GM23248 (cell line): ENCODE measurements around the gene CCT6A. TPM values are rescaled to one million over a fixed set of nuclear protein-coding genes. Genes with fewer than 3 reads are reported as not detected.
"Not testable (repeated sequence)": the region's sequence is repeated elsewhere in the genome, so short reads cannot be mapped to it uniquely, and the experiment has no call there.

Source experiments
- DNase-seq: peaks from one replicate; pipeline ENCODE4 v3.0.0-alpha.2; 2015
- H2AFZ ChIP-seq: fragments of 200-600 bp; sonication (generic); 2 replicates; pipeline ENCODE4 v1.6.1; 2016; ENCODE audit warnings: antibody characterized with exemption
- H3F3A ChIP-seq: fragments of 200-600 bp; sonication (generic); 2 replicates; pipeline ENCODE4 v1.6.1; 2016; ENCODE audit warnings: mild to moderate bottlenecking, antibody characterized with exemption, mixed run types; ENCODE audit not compliant: insufficient read depth
- H3K27ac ChIP-seq: fragments of 200-600 bp; sonication (generic); 2 replicates; pipeline ENCODE4 v1.5.1; 2016; ENCODE audit warnings: mild to moderate bottlenecking
- H3K27me3 ChIP-seq: fragments of 200-600 bp; sonication (generic); replicated peaks from 2 replicates; pipeline ENCODE4 v1.6.1; 2016; ENCODE audit warnings: mild to moderate bottlenecking; ENCODE audit not compliant: insufficient read depth
- H3K36me3 ChIP-seq: fragments of 200-600 bp; sonication (generic); 2 replicates; pipeline ENCODE4 v1.6.1; 2016; ENCODE audit warnings: low read depth, mild to moderate bottlenecking
- H3K4me1 ChIP-seq: fragments of 200-600 bp; sonication (generic); 2 replicates; pipeline ENCODE4 v1.6.1; 2016; ENCODE audit warnings: mild to moderate bottlenecking; ENCODE audit not compliant: insufficient read depth
- H3K4me2 ChIP-seq: fragments of 200-600 bp; sonication (generic); one replicate; pipeline ENCODE4 v1.6.1; 2016; ENCODE audit warnings: mild to moderate bottlenecking; ENCODE audit not compliant: unreplicated experiment
- H3K4me3 ChIP-seq: fragments of 200-600 bp; sonication (generic); 2 replicates; pipeline ENCODE4 v1.5.1; 2016; ENCODE audit warnings: mild to moderate bottlenecking
- H3K79me2 ChIP-seq: fragments of 200-600 bp; sonication (generic); 2 replicates; pipeline ENCODE4 v1.6.1; 2016; ENCODE audit warnings: mild to moderate bottlenecking; ENCODE audit not compliant: insufficient read depth
- H3K9ac ChIP-seq: fragments of 200-600 bp; sonication (generic); 2 replicates; pipeline ENCODE4 v1.6.1; 2016; ENCODE audit warnings: mild to moderate bottlenecking
- H3K9me2 ChIP-seq: fragments of 200-600 bp; sonication (generic); 2 replicates; pipeline ENCODE4 v1.6.1; 2016; ENCODE audit warnings: mixed run types, mild to moderate bottlenecking, moderate library complexity; ENCODE audit not compliant: insufficient read depth
- H3K9me3 ChIP-seq: fragments of 200-600 bp; sonication (generic); one replicate; pipeline ENCODE4 v1.6.1; 2017; ENCODE audit warnings: low read depth
- H4K20me1 ChIP-seq: fragments of 200-600 bp; sonication (generic); 2 replicates; pipeline ENCODE4 v1.6.0; 2016; ENCODE audit not compliant: insufficient read depth
- EZH2 ChIP-seq: fragments of 200-600 bp; sonication (generic); IDR thresholded peaks from 2 replicates; pipeline ENCODE4 v1.6.1; 2018; ENCODE audit warnings: antibody characterized with exemption, mild to moderate bottlenecking; ENCODE audit not compliant: insufficient read depth, poor library complexity, severe bottlenecking
- EZH2phosphoT487 ChIP-seq: fragments of 200-600 bp; sonication (generic); IDR thresholded peaks from 2 replicates; pipeline ENCODE4 v1.6.1; 2018; ENCODE audit warnings: antibody characterized with exemption, moderate library complexity, mild to moderate bottlenecking, low read depth; ENCODE audit not compliant: insufficient read depth
- WGBS, 2 experiments: methylation state at CpG; one replicate each; pipeline ENCODE4 v1.1.6; 2015 to 2017; ENCODE audit warnings: low lambda C conversion rate in 2 of 2, low coverage in 1 of 2; ENCODE audit errors: missing lambda C conversion rate in 2 of 2; 5-methylcytosine and 5-hydroxymethylcytosine counted together
- in situ Hi-C: fragments of 300-500 bp; cut with MboI; formaldehyde crosslinking; loops from 2 replicates; pipeline ENCODE4 v1.15.0; 2020
- polyA plus RNA-seq: library from polyadenylated mRNA; unstranded; fragments of >200 nt; fragmentation: Nextera tagmentation; extraction: Ambion mirVana; gene quantifications from 2 replicates; pipeline ENCODE4 v1.2.1, GENCODE V29; 2016
- total RNA-seq: library from RNA; depleted of rRNA; stranded (reverse); fragments of >200 nt; shearing (Covaris generic); gene quantifications from 2 replicates; pipeline ENCODE4 v1.2.3, GENCODE V29; 2014

Gene CCT6A
- total and polyA plus RNA-seq, 2 experiments from 2014 or later, result 113 to 148 TPM

DNA sequence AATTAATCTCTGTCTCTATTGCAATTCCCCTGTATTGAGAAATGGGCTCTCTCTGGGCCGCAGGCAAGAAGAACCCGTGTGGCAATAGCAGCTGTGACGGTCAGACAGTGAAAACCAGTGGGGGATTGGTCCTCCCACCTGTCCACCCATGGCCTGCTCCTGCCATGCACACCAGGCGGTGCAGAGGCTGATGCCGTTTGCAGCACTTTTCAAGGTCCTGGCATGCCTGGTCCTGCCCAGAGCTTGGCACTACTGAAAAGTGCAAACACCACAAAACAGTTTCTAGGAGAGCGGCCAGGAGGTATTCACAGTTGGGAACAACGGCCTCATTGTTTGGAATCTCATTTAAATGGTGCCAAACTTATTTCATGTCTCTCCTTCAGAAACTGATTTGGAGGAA is 41.9 kb upstream of the CCT6A start:
- H3K27me3 ChIP-seq, result no peaks in the 10 kb centered on the region
- H2AFZ ChIP-seq, result no peak overlapping the region
- no peak overlapping the region for H3K9ac ChIP-seq
- H3F3A ChIP-seq, result peaks cover 18% of the 10 kb centered on the region; the same call in 1 of the 2 replicates
- WGBS, 2 experiments, result 66 to 67% methylated on average over 7 of the region's 7 CpGs
- H3K4me1 ChIP-seq, result 0 out of 2 replicates have a peak, but pooled peaks cover 6% of the 10 kb centered on the region
- TF ChIP-seq EZH2phosphoT487, result no peak
- TF ChIP-seq EZH2, result no peak
- in situ Hi-C loops, result no loop called here
- no peaks in the 10 kb centered on the region for H3K79me2 ChIP-seq
- H3K4me2 ChIP-seq, result no peak overlapping the region
- H3K36me3 ChIP-seq, result peaks cover 16% of the 10 kb centered on the region; the same call in 1 of the 2 replicates
- H4K20me1 ChIP-seq, result no peaks in the 10 kb centered on the region
- no peaks in the 10 kb centered on the region for H3K9me2 ChIP-seq
- DNase-seq, result no peak
- no peaks in the 10 kb centered on the region for H3K9me3 ChIP-seq
- no peak overlapping the region for H3K4me3 ChIP-seq
- no peak overlapping the region for H3K27ac ChIP-seq

DNA sequence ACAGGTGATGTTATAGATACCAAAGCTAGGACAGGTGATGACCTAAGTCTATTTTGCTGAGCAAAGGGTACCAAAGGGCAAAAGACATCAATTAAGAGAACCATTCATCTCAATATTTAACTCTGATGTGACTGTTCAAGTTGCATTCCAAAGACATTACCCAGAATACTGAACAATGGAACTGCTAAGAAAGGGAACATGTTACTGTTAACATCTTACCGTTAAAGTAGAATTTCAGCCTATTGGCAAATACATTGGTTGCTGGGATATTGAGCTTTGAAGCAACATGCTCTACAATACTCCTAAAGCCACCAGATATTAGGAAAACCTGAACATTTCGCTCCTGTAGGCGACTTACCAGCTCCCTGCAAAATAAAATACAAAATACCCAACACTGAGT is 34.5 kb upstream of the CCT6A start:
- H3K27ac ChIP-seq, H3K9ac ChIP-seq, in situ Hi-C loops, DNase-seq, H3K4me1 ChIP-seq, H3K9me2 ChIP-seq, H3K4me2 ChIP-seq, H3K9me3 ChIP-seq, H4K20me1 ChIP-seq, H2AFZ ChIP-seq, H3K4me3 ChIP-seq, H3K27me3 ChIP-seq, H3F3A ChIP-seq, H3K79me2 ChIP-seq: not testable (repeated sequence)
- H3K36me3 ChIP-seq, result peaks cover 20% of the 10 kb centered on the region; the same call in 1 of the 2 replicates
- 98 to 100% methylated on average over 3 of the region's 3 CpGs for WGBS, 2 experiments

DNA sequence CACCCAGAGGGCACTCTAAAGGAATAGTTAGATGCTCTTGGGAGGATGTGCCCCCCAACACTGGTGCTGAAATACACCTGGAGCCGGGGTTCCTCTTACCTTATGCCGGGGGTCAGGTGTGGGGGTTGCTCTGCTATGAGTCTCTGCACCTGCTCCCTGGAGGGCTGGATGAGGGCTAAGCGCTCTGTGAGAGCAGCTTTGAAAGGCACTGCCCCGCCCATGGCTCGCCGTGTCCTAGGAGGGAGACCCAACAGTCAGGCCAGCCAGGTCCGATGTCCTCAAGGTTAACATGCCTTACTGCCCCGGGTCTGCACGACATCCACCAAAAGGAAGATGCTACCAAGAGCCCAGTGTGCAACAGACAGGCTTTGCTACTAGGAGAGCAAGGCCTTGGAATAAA is 32.1 kb upstream of the CCT6A start:
- no peaks in the 10 kb centered on the region for H3K9me3 ChIP-seq
- H3K36me3 ChIP-seq, result peaks cover 14% of the 10 kb centered on the region; the same call in 1 of the 2 replicates
- H3K9me2 ChIP-seq, result no peaks in the 10 kb centered on the region
- H3K27ac ChIP-seq, result no peak overlapping the region
- DNase-seq, result no peak
- H3K27me3 ChIP-seq, result no peaks in the 10 kb centered on the region
- H2AFZ ChIP-seq, result no peak overlapping the region
- TF ChIP-seq EZH2phosphoT487 (no peak), EZH2 (no peak)
- no peaks in the 10 kb centered on the region for H3K4me1 ChIP-seq
- H3F3A ChIP-seq, result no peaks in the 10 kb centered on the region
- H3K9ac ChIP-seq, result no peak overlapping the region
- H3K4me3 ChIP-seq, result no peak overlapping the region
- no peak overlapping the region for H3K4me2 ChIP-seq
- 68 to 77% methylated on average over 9 of the region's 9 CpGs for WGBS, 2 experiments
- no peaks in the 10 kb centered on the region for H3K79me2 ChIP-seq
- in situ Hi-C loops, result no loop called here
- no peaks in the 10 kb centered on the region for H4K20me1 ChIP-seq

DNA sequence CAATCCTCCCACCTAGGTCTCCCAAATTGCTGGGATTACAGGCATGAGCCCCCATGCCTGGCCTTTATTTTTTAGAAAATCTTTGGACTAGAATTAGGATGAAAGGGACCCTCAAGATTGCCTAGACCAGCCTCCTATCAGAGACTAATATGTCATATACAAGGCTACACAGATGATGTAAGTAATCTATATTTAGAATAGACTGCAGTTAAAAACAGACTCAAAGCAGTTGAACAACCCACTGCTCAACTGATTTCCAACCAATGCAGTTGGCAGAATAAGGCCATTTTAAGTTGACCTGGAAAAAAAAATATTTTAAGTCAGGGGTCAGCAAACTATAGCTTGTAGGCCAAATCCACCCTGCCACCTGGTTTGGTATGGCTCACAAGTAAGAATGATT is 28.1 kb upstream of the CCT6A start:
- in situ Hi-C loops, result no loop called here

DNA sequence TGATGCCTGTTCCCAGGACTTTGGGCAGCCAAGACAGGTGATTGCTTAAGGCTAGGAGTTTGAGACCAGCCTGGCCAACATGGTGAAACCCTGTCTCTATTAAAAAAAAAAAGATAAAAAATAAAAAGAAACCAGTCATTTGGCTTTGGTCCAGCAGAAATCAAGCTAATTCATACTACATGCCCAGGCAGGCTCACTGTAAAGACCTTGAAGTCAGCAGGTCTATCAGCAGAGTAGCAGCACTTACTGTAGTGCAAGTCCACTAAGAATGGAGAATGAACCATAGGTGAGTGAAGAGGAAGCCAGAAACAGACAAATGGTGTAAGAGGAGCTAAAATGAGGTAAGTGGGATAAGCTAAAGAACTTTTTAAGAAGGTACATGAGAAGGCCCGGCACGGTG is 25.0 kb upstream of the CCT6A start:
- Histone ChIP-seq H2AFZ (no peak overlapping the region), H3K36me3 (peaks cover 4% of the 10 kb centered on the region; the same call in 1 of the 2 replicates), H3F3A (no peaks in the 10 kb centered on the region), H4K20me1 (no peaks in the 10 kb centered on the region), H3K4me2 (no peak overlapping the region), H3K4me1 (no peaks in the 10 kb centered on the region), H3K27ac (no peak overlapping the region), H3K79me2 (peaks cover 11% of the 10 kb centered on the region; the same call in 1 of the 2 replicates), H3K9ac (no peak overlapping the region), H3K27me3 (no peaks in the 10 kb centered on the region), H3K4me3 (no peak overlapping the region), H3K9me2 (no peaks in the 10 kb centered on the region), H3K9me3 (no peaks in the 10 kb centered on the region)
- no peak for DNase-seq
- no peak for TF ChIP-seq EZH2
- no peak for TF ChIP-seq EZH2phosphoT487
- in situ Hi-C loops, result no loop called here
- WGBS, 2 experiments, result 100% methylated on average over 2 of the region's 2 CpGs

More for the DNA sequence above, 28.1 kb upstream of the CCT6A start:
- H3K9me2 ChIP-seq, result no peaks in the 10 kb centered on the region
- H3K4me1 ChIP-seq, result no peaks in the 10 kb centered on the region
- no peaks in the 10 kb centered on the region for H3K9me3 ChIP-seq
- H2AFZ ChIP-seq, result no peak overlapping the region
- 0 out of 2 replicates have a peak, but pooled peaks cover 6% of the 10 kb centered on the region for H3K36me3 ChIP-seq
- no peaks in the 10 kb centered on the region for H3F3A ChIP-seq
- no peak overlapping the region for H3K9ac ChIP-seq
- peaks cover 8% of the 10 kb centered on the region; the same call in 1 of the 2 replicates for H3K79me2 ChIP-seq
- H3K4me2 ChIP-seq, result no peak overlapping the region
- no peaks in the 10 kb centered on the region for H4K20me1 ChIP-seq
- no peak overlapping the region for H3K4me3 ChIP-seq
- DNase-seq, result no peak
- H3K27me3 ChIP-seq, result no peaks in the 10 kb centered on the region
- H3K27ac ChIP-seq, result no peak overlapping the region
- TF ChIP-seq EZH2 (no peak), EZH2phosphoT487 (no peak)
